GM12878 (cell line): Measurements from ENCODE around the gene ZSCAN5B.

Source experiments
- JUND ChIP-seq: IDR thresholded peaks from 2 replicates; pipeline ENCODE4 v1.6.1; 2012; ENCODE audit warnings: low read depth, mild to moderate bottlenecking, low read length, improper control_type of control experiment, moderate library complexity
- MXI1 ChIP-seq: fragments of 150-350 bp; IDR thresholded peaks from 2 replicates; pipeline ENCODE4 v1.6.1; 2011; ENCODE audit warnings: low read depth, mild to moderate bottlenecking, inconsistent platforms, low read length, improper control_type of control experiment

DNA sequence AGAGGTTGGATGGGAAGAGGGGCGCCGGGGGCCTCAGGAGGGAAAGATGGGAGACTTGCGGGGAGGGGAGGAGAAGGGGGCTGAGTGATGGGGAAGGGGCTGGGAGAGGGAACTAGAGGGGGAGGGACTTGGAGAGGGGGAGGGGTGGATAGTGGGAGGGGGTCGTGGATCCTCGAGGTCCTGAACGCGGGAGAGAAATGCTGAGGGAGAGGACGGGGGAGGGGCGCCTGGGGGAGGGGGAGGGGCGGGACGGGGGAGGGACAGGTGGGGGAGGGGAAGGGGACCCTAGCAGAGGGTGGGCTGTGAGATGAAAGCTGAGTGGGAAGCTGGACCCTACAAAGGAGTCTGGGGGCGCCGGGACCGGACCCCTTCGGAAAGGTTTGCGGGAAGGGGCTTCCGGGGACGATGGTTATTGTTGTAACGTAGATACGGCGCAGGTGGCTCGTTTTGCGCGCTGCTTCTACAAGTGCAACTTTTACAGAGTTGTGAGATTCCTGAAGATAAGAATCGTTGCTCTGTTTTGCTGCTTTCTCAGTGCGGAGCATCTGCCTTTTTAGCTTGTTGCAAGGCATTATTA lies 56.1 kb downstream of the ZSCAN5B start:
- no peak for TF ChIP-seq MXI1
- TF ChIP-seq JUND, result no peak
